ENCODE results near the gene EGLN1.

EGLN1 gene

DNA sequence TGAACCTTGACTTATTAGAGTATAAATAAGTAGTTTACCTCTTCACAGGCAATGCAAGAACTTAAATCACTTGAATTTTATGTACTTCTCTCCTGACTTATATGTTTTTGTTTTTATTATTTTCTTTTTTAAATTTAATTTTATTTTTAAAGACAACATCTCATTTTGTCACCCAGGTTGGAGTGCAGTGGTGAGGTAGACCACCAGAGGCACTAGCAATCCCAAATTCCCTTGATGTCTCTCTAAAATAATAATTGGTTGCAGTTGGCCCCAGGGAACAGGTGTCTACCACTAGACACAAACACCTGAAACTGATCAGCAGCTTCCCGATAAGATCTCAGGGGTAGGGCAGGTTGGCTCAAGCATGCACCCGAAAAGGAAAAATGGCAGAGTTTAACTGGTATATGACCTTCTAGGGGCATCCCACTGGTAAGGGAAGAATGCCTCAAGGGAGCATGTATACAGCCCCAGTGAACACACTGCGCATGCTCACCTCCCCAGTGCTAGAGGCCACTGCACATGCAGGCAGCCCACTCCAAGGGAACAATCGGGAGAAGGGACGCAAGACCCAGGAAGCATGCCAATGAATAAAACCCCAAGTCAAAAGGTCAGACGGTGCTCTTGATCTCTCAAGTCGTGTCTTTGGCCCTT, 99.1 kb downstream of the EGLN1 start:
- DNase-seq = no peak

DNA sequence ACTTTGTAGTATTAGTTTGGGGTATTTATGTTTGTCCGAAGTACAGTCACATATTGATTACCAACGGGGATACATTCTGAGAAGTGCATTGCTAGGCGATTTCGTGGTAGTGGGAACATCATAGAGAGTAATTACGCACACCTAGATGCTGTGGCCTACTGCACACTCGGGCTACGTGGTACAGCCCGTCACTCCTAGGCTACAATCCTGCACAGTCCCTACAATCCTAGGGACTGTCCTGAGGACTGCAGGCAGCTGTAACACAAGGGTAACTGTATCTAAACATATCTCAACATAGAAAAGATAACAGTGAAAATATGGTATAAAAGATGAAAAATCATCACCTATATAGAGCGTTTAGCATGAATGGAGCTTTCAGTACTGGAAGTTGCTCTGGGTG, 103.0 kb downstream of the EGLN1 start:
- DNase-seq = no peak

DNA sequence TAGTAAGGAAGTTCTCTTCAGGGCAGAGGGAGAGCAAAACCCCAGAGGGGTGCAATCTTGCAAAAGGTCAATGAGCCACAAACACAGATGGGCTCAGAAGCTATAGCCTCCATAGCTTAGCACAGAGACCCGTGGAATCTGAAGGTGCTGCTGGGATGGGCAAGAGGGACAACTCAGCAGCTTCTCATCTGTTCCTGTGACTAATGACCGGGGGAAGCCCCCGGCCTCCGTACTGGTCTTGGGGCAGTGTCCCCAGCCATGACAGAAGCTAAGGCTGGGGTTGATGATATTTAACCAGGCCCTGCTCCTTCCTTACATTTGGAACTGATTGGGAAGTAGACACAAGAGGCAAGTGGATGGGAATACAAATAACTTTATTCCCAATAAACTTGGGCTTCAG, 103.5 kb downstream of the EGLN1 start:
- DNase-seq = no peak

DNA sequence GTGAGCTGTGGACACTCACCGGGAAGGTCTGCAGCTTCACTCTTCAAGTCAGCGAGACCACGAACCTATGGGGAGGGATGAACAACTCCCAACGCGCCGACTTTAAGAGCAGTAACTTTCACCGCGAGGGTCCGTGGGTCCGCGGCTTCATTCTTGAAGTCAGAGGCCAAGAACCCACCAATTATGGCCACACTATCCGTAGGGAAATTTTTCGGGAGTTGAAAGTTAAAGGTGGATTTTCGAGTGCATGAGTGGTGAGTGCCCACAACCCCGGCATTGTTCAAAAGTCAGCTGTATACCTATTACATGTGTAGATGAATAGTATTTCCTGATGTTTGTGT, 104.1 kb downstream of the EGLN1 start:
- DNase-seq = no peak

DNA sequence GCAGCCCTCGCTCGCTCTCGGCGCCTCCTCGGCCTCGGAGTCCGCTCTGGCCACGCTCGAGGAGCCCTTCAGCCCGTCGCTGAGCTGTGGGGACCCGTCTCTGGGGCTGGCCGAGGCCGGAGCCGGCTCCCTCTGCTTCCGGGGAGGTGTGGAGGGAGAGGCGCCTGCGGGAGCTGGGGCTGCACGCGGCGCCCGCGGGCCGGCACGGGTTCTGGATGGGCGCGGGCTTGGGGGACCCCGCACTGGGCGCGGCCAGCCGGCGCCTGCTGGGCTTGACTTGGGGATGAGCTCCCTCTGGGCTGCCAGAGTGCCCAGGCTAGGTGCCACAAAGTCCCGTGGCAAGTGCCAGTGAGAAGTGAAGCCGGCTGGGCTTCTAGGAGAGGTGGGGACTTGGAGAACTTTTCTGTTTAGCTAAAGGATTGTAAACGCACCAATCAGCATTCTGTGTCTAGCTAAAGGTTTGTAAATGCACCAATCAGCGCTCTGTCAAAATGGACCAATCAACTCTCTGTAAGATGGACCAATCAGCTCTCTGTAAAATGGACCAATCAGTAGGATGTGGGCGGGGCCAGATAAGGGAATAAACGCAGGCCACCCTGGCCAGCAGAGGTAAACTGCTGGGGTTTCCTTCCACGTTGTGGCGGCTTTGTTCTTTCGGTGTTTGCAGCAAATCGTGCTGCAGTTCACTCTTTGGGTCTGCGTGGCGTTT, 104.6 kb downstream of the EGLN1 start:
- DNase-seq = no peak

DNA sequence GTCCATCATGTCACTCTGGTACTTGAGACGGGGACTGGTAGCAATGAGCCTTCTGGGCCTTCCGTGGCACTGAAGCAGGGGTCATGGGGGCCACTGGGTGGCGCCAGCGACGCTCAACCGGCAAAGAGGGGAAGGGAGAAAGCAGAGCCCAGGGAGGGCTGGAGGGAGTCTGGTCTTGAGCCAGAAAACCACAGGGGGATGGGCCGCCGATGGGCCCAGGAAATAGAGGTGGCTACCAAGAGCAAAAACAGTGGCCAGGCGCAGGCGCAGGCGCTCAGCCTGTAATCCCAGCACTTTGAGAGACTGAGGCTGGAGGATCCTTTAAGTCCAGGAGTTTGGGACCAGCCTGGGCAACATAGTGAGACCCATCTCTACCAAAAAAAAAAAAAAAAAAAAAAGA, 106.2 kb downstream of the EGLN1 start:
- DNase-seq = peak; percentile 48
